ENCODE measurements around the gene CMTM5.

The CMTM5 gene

GRCh38 chr14:23356662-23357061 is 20.2 kb upstream of the CMTM5 start:
- TF ChIP-seq CTCF (conservative IDR thresholded peaks at IDR 0.05; ENCODE audit: low read length) (no peak), EZH2phosphoT487 (IDR thresholded peaks at IDR 0.05; ENCODE audit: borderline replicate concordance) (no peak)
- Histone ChIP-seq H2AFZ (ENCODE audit: low read length) (no peak overlapping the region), H3K9me3 (ENCODE audit: insufficient read depth, low read depth, low read length) (no peaks in the 10 kb centered on the region), H3K9me2 (replicated peaks; ENCODE audit: low read depth, low read length) (no peaks in the 10 kb centered on the region), H3K36me3 (ENCODE audit: insufficient read depth, low read length) (no peaks in the 10 kb centered on the region), H3F3A (ENCODE audit: low read depth) (no peaks in the 10 kb centered on the region), H3K4me2 (ENCODE audit: low read depth, low read length, poor library complexity, severe bottlenecking) (no peak overlapping the region), H3K4me1 (ENCODE audit: insufficient read depth, low read length, poor library complexity, severe bottlenecking) (no peaks in the 10 kb centered on the region), H3K79me2 (ENCODE audit: insufficient read depth, low read length) (no peaks in the 10 kb centered on the region), H4K20me1 (ENCODE audit: insufficient read depth, low read length, poor library complexity, severe bottlenecking) (no peaks in the 10 kb centered on the region), H3K9ac (ENCODE audit: low read depth, low read length, poor library complexity, severe bottlenecking) (no peak overlapping the region), H3K27me3 (ENCODE audit: insufficient read depth, low read length, poor library complexity, severe bottlenecking) (peaks cover 12% of the 10 kb centered on the region), H3K4me3 (ENCODE audit: low read length, poor library complexity, severe bottlenecking) (no peak overlapping the region)

DNA sequence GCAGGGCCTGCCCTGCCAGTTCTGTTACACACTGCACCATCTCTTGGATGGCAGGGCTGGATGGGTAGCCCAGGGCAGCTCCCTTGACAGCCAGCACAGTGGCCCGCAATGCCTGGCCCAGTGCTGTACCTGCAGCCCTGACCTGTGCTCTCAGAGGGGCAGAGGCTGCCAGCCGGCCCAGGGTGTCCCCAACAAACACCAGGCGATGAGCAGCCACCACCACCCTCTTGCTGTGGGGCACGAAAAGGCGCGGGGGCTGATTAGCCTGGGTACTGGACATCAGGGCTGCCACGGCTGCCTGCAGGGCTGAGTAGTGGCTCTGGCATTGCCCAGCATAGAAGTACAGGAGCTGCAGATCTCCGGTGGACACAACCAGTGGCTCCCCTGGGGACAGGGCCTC is 19.6 kb upstream of the CMTM5 start:
- Histone ChIP-seq H3K9ac (ENCODE audit: low read depth, low read length, poor library complexity, severe bottlenecking) (no peak overlapping the region), H4K20me1 (ENCODE audit: insufficient read depth, low read length, poor library complexity, severe bottlenecking) (no peaks in the 10 kb centered on the region), H3K9me2 (replicated peaks; ENCODE audit: low read depth, low read length) (no peaks in the 10 kb centered on the region), H3K36me3 (ENCODE audit: insufficient read depth, low read length) (no peaks in the 10 kb centered on the region), H3K9me3 (ENCODE audit: insufficient read depth, low read depth, low read length) (no peaks in the 10 kb centered on the region), H3K4me1 (ENCODE audit: insufficient read depth, low read length, poor library complexity, severe bottlenecking) (no peaks in the 10 kb centered on the region), H3F3A (ENCODE audit: low read depth) (no peaks in the 10 kb centered on the region), H3K4me3 (ENCODE audit: low read length, poor library complexity, severe bottlenecking) (no peak overlapping the region), H2AFZ (ENCODE audit: low read length) (no peak overlapping the region), H3K79me2 (ENCODE audit: insufficient read depth, low read length) (no peaks in the 10 kb centered on the region), H3K27me3 (ENCODE audit: insufficient read depth, low read length, poor library complexity, severe bottlenecking) (peaks cover 8% of the 10 kb centered on the region), H3K4me2 (ENCODE audit: low read depth, low read length, poor library complexity, severe bottlenecking) (no peak overlapping the region)
- TF ChIP-seq EZH2phosphoT487 (IDR thresholded peaks at IDR 0.05; ENCODE audit: borderline replicate concordance) = no peak
- no peak for TF ChIP-seq CTCF (conservative IDR thresholded peaks at IDR 0.05; ENCODE audit: low read length)

GRCh38 chr14:23358042-23358441 is 18.8 kb upstream of the CMTM5 start:
- H2AFZ ChIP-seq (ENCODE audit: low read length) = no peak overlapping the region
- no peaks in the 10 kb centered on the region for H3K9me2 ChIP-seq (replicated peaks; ENCODE audit: low read depth, low read length)
- H3K4me1 ChIP-seq (ENCODE audit: insufficient read depth, low read length, poor library complexity, severe bottlenecking) = no peaks in the 10 kb centered on the region
- no peak overlapping the region for H3K4me3 ChIP-seq (ENCODE audit: low read length, poor library complexity, severe bottlenecking)
- H3K9me3 ChIP-seq (ENCODE audit: insufficient read depth, low read depth, low read length) = no peaks in the 10 kb centered on the region
- no peaks in the 10 kb centered on the region for H3K36me3 ChIP-seq (ENCODE audit: insufficient read depth, low read length)
- H3K4me2 ChIP-seq (ENCODE audit: low read depth, low read length, poor library complexity, severe bottlenecking) = no peak overlapping the region
- TF ChIP-seq EZH2phosphoT487 (IDR thresholded peaks at IDR 0.05; ENCODE audit: borderline replicate concordance) (no peak), CTCF (conservative IDR thresholded peaks at IDR 0.05; ENCODE audit: low read length) (no peak)
- no peaks in the 10 kb centered on the region for H3F3A ChIP-seq (ENCODE audit: low read depth)
- H3K27me3 ChIP-seq (ENCODE audit: insufficient read depth, low read length, poor library complexity, severe bottlenecking) = peaks cover under 1% of the 10 kb centered on the region
- no peak overlapping the region for H3K9ac ChIP-seq (ENCODE audit: low read depth, low read length, poor library complexity, severe bottlenecking)
- H3K79me2 ChIP-seq (ENCODE audit: insufficient read depth, low read length) = no peaks in the 10 kb centered on the region
- no peaks in the 10 kb centered on the region for H4K20me1 ChIP-seq (ENCODE audit: insufficient read depth, low read length, poor library complexity, severe bottlenecking)

Measured in Loucy (cell line).